Lung (tissue), 12 donors: ENCODE results near the gene NAPB. TPM values are rescaled to one million over a fixed set of nuclear protein-coding genes. Genes with fewer than 3 reads are reported as not detected.

Experiments used
- ATAC-seq: fragments of 200-7000 bp; cut with Tn5 transposase; one replicate; pipeline ENCODE4 v1.9.1; 2020; ENCODE audit warnings: moderate number of reproducible peaks; ENCODE audit not compliant: insufficient read depth, low FRiP score
- DNase-seq, 3 donors: peaks; one replicate each; pipeline ENCODE4 v3.0.0-alpha.2; 2013 to 2017
- H3K27ac ChIP-seq, 2 donors: one replicate each; pipeline ENCODE4 v1.5.1; 2013; ENCODE audit warnings: mild to moderate bottlenecking in 2 of 2, moderate library complexity in 2 of 2, control low read depth in 1 of 2, inconsistent platforms in 1 of 2, low read depth in 1 of 2, low read length in 1 of 2
- H3K27me3 ChIP-seq, 3 donors: one replicate each; pipeline ENCODE4 v1.5.1; 2013; ENCODE audit warnings: low read length in 2 of 3; ENCODE audit not compliant: control insufficient read depth in 3 of 3, insufficient read depth in 3 of 3
- H3K36me3 ChIP-seq, 4 donors: one replicate each; pipeline ENCODE4 v1.5.1; 2013; ENCODE audit warnings: low read length in 4 of 4, mild to moderate bottlenecking in 1 of 4, moderate library complexity in 1 of 4; ENCODE audit not compliant: control insufficient read depth in 4 of 4, insufficient read depth in 4 of 4
- H3K4me1 ChIP-seq, 5 donors: one replicate each; pipeline ENCODE4 v1.5.1; 2013; ENCODE audit warnings: low read length in 5 of 5, mild to moderate bottlenecking in 2 of 5, moderate library complexity in 1 of 5; ENCODE audit not compliant: control insufficient read depth in 5 of 5, insufficient read depth in 5 of 5
- H3K4me3 ChIP-seq: one replicate; pipeline ENCODE4 v1.5.1; 2013; ENCODE audit warnings: mild to moderate bottlenecking, control low read depth, moderate library complexity
- H3K9ac ChIP-seq, 2 donors: one replicate each; pipeline ENCODE4 v1.5.1; 2013; ENCODE audit warnings: low read length in 2 of 2, control low read depth in 1 of 2; ENCODE audit not compliant: insufficient read depth in 1 of 2
- H3K9me3 ChIP-seq, 4 donors: one replicate each; pipeline ENCODE4 v1.5.1; 2013; ENCODE audit warnings: low read length in 3 of 4, mild to moderate bottlenecking in 1 of 4, moderate library complexity in 1 of 4; ENCODE audit not compliant: control insufficient read depth in 4 of 4, insufficient read depth in 3 of 4
- CTCF ChIP-seq: IDR thresholded peaks from 2 replicates; pipeline ENCODE4 v1.5.1; 2012; ENCODE audit warnings: mild to moderate bottlenecking; ENCODE audit errors: control extremely low read depth, extremely low read depth
- WGBS, 2 donors: extraction: QIAGEN DNeasy Blood & Tissue Kit; methylation state at CpG; one replicate each; pipeline ENCODE4 v1.1.7; 2013; 5-methylcytosine and 5-hydroxymethylcytosine counted together
- polyA plus RNA-seq, 2 donors: library from polyadenylated mRNA; stranded (reverse); fragments of 200-250 nt; gene quantifications; one replicate each; pipeline ENCODE4 v1.2.1, GENCODE V29; 2013
- total RNA-seq, 2 donors: library from RNA; depleted of rRNA in 1 of 2; stranded (reverse); fragments of >200 nt in 1 of 2; gene quantifications; one replicate each; pipeline ENCODE4 v1.2.1, GENCODE V29; 2014 to 2021
- donor health status: control.
- donor health status: control.
- donor health status: Bipolar disorder and iron deficiency.
- donor health status: healthy.
- donor health status: DM: yes; HTN: yes; CAD: no.

Gene NAPB
- total and polyA plus RNA-seq, 4 donors, result 4.4 to 45.7 (median 6.9) TPM

GRCh38 chr20:23331450-23332350 lies 89.6 kb downstream of the NAPB start:
- peaks cover 0 to 7% (median 0%) of the 10 kb centered on the region in 5 donors for H3K4me1 ChIP-seq
- no peaks in the 10 kb centered on the region for H3K36me3 ChIP-seq
- DNase-seq, result no peak
- H3K27ac ChIP-seq, result no peak overlapping the region
- TF ChIP-seq CTCF, result no peak
- H3K9ac ChIP-seq, result no peak overlapping the region
- no peak for ATAC-seq
- 80 to 84% methylated on average over 8 of the region's 8 CpGs for WGBS, 2 donors
- H3K9me3 ChIP-seq, result peaks cover 0 to 4% (median 0%) of the 10 kb centered on the region in 4 donors
- no peaks in the 10 kb centered on the region for H3K27me3 ChIP-seq
- no peak overlapping the region for H3K4me3 ChIP-seq

- DNase-seq (no peak), ATAC-seq (no peak)
- H3K36me3 ChIP-seq, result no peaks in the 10 kb centered on the region
- H3K9ac ChIP-seq, result no peak overlapping the region
- TF ChIP-seq CTCF, result no peak
- H3K4me3 ChIP-seq, result no peak overlapping the region
- H3K4me1 ChIP-seq, result no peaks in the 10 kb centered on the region
- peaks cover 0 to 4% (median 0%) of the 10 kb centered on the region in 4 donors for H3K9me3 ChIP-seq
- WGBS, 2 donors, result 94 to 96% methylated on average over 15 of the region's 15 CpGs
- no peaks in the 10 kb centered on the region for H3K27me3 ChIP-seq
- no peak overlapping the region for H3K27ac ChIP-seq
Observed at GRCh38 chr20:23327617-23328333, 93.5 kb downstream of the NAPB start.

- 94% methylated on average over 8 of the region's 8 CpGs for WGBS, 2 donors
- H3K4me1 ChIP-seq, result no peaks in the 10 kb centered on the region
- TF ChIP-seq CTCF, result no peak
- DNase-seq (no peak), ATAC-seq (no peak)
- H3K4me3 ChIP-seq, result no peak overlapping the region
- no peak overlapping the region for H3K27ac ChIP-seq
- no peak overlapping the region for H3K9ac ChIP-seq
- no peaks in the 10 kb centered on the region for H3K36me3 ChIP-seq
- no peaks in the 10 kb centered on the region for H3K27me3 ChIP-seq
- H3K9me3 ChIP-seq, result peaks cover 0 to 4% (median 0%) of the 10 kb centered on the region in 4 donors
Observed at GRCh38 chr20:23326774-23327173, 94.5 kb downstream of the NAPB start.
